ENCODE measurements around the gene AOPEP. TPM values are rescaled to one million over a fixed set of nuclear protein-coding genes. Genes with fewer than 3 reads are reported as not detected.

Gene AOPEP
- total and polyA plus RNA-seq, 2 of the 13 experiments (the other 11 are each of a cell fraction or from before 2014, with no cell fraction given) = 22.2 to 41.6 TPM

- no peaks in the 10 kb centered on the region for H4K20me1 ChIP-seq (ENCODE audit: insufficient read depth, low read length)
- no peak overlapping the region for H3K4me2 ChIP-seq (ENCODE audit: low read depth, low read length)
- H3K79me2 ChIP-seq (ENCODE audit: insufficient read depth, low read length) = no peaks in the 10 kb centered on the region
- no peaks in the 10 kb centered on the region for H3K9me3 ChIP-seq (ENCODE audit: low read length)
- ATAC-seq (no peak), FAIRE-seq (no peak), DNase-seq (ENCODE audit: low spot score) (no peak)
- in situ Hi-C loops (cut with HindIII; ENCODE audit: extremely low pct_ligation_motif_present, low pct_unique_long_range_greater_than_20kb) (no loop called here), intact Hi-C loops (cut with micrococcal nuclease; ENCODE audit: unreplicated experiment) (loop anchor here (1.0 kb wide), 1 partner anchor 9 kb away; no protein-coding TSS in a partner anchor)
- no TSS peak for BruUV-seq (replicated peaks)
- H3K27me3 ChIP-seq (ENCODE audit: control insufficient read depth in 1 of 2, insufficient read depth in 2 of 2, low read length in 2 of 2) = no peaks in the 10 kb centered on the region
- H3K9ac ChIP-seq (ENCODE audit: insufficient read depth, low read depth, low read length) = no peak overlapping the region
- WGBS (ENCODE audit: low lambda C conversion rate) = 95% methylated on average over 13 of the region's 13 CpGs
- peaks cover 23% of the 10 kb centered on the region for H3K4me1 ChIP-seq (ENCODE audit: insufficient read depth, low read length)
- no peak overlapping the region for H3K27ac ChIP-seq (ENCODE audit: extremely low read length, insufficient read depth, low read length)
- H3K4me3 ChIP-seq (replicated peaks in 1 of 3; ENCODE audit: insufficient read depth in 1 of 3, low read depth in 2 of 3, low read length in 3 of 3) = no peak overlapping the region
- TF ChIP-seq ZNF674 (CRISPR knock-in tag; IDR thresholded peaks at IDR 0.05; ENCODE audit: low read depth) (no peak), AHR (CRISPR knock-in tag; IDR thresholded peaks at IDR 0.05) (no peak), ETV6 (CRISPR knock-in tag; conservative IDR thresholded peaks at IDR 0.05) (no peak), FOXP1 (IDR thresholded peaks at IDR 0.05) (no peak), FOXP1 (CRISPR knock-in tag; IDR thresholded peaks at IDR 0.05) (no peak), HES4 (CRISPR knock-in tag; IDR thresholded peaks at IDR 0.05; ENCODE audit: borderline replicate concordance) (no peak)
- ChIA-PET POLR2A (no interaction called here), CTCF (ENCODE audit: low intra/inter-chr PET ratio, low total read pairs) (no interaction called here)
- no peak overlapping the region for H2AFZ ChIP-seq (ENCODE audit: low read length)
- no peaks in the 10 kb centered on the region; a peak in 1 of 5 replicates for H3K36me3 ChIP-seq (replicated peaks in 1 of 2; ENCODE audit: control insufficient read depth in 1 of 2, insufficient read depth in 2 of 2, low read length in 2 of 2)
These were observed 145.8 kb downstream of the AOPEP start for GRCh38 chr9:94872083-94872833.

DNA sequence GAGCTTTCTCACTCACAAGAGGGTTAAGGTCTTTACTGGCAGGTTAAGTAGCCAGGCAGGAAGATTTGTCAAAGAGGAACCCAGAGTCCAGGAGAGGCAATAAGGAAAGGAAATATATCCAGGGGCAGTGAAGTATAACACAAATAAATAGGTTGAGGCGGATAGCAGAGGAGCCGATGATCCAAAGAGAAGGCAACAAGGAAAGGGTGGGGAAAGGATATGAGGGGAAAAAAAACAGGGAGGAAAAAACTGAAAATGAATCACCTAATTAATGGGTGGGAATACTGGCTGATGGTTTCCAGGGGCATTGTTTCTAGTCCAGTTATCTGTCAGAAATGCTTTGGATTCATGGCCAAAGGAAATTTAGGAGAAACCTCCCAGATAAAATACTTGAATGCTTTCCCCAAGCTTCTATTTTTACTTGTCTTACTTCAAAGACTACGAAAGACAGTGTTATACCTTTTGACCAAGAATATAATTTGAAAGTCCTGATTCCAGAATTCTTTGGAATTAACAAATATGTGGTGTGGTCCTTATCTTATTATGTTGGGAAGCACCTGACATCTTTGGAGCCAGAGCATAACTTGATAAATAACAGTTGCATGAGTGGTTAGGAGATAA is 146.5 kb downstream of the AOPEP start:
- ChIA-PET POLR2A (no interaction called here), CTCF (ENCODE audit: low intra/inter-chr PET ratio, low total read pairs) (no interaction called here)
- intact Hi-C loops (cut with micrococcal nuclease; ENCODE audit: unreplicated experiment) = loop anchor here (1.0 kb wide), 1 partner anchor 8 kb away; no protein-coding TSS in a partner anchor
- Histone ChIP-seq H4K20me1 (ENCODE audit: insufficient read depth, low read length) (no peaks in the 10 kb centered on the region), H2AFZ (ENCODE audit: low read length) (no peak overlapping the region), H3K4me1 (ENCODE audit: insufficient read depth, low read length) (peaks cover 15% of the 10 kb centered on the region), H3K27me3 (ENCODE audit: control insufficient read depth in 1 of 2, insufficient read depth in 2 of 2, low read length in 2 of 2) (no peaks in the 10 kb centered on the region), H3K4me3 (replicated peaks in 1 of 3; ENCODE audit: insufficient read depth in 1 of 3, low read depth in 2 of 3, low read length in 3 of 3) (no peak overlapping the region), H3K27ac (ENCODE audit: extremely low read length, insufficient read depth, low read length) (no peak overlapping the region), H3K79me2 (ENCODE audit: insufficient read depth, low read length) (no peaks in the 10 kb centered on the region), H3K9ac (ENCODE audit: insufficient read depth, low read depth, low read length) (no peak overlapping the region), H3K9me3 (ENCODE audit: low read length) (no peaks in the 10 kb centered on the region), H3K4me2 (ENCODE audit: low read depth, low read length) (no peak overlapping the region), H3K36me3 (replicated peaks in 1 of 2; ENCODE audit: control insufficient read depth in 1 of 2, insufficient read depth in 2 of 2, low read length in 2 of 2) (no peaks in the 10 kb centered on the region; a peak in 1 of 5 replicates)
- TF ChIP-seq, protein P1, sequence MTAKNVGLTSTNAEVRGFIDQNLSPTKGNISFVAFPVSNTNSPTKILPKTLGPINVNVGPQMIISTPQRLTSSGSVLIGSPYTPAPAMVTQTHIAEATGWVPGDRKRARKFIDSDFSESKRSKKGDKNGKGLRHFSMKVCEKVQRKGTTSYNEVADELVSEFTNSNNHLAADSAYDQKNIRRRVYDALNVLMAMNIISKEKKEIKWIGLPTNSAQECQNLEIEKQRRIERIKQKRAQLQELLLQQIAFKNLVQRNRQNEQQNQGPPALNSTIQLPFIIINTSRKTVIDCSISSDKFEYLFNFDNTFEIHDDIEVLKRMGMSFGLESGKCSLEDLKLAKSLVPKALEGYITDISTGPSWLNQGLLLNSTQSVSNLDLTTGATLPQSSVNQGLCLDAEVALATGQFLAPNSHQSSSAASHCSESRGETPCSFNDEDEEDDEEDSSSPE (CRISPR knock-in tag; IDR thresholded peaks at IDR 0.05) = no peak
- TF ChIP-seq ZNF138 (CRISPR knock-in tag; IDR thresholded peaks at IDR 0.05; ENCODE audit: low read depth) (no peak), XRCC5 (optimal IDR thresholded peaks at IDR 0.05; ENCODE audit: low read length) (no peak), ZNF670 (CRISPR knock-in tag; IDR thresholded peaks at IDR 0.05; ENCODE audit: borderline replicate concordance) (no peak), ZNF431 (CRISPR knock-in tag; IDR thresholded peaks at IDR 0.05; ENCODE audit: borderline replicate concordance, low read depth) (no peak)
- in situ Hi-C loops (cut with HindIII; ENCODE audit: extremely low pct_ligation_motif_present, low pct_unique_long_range_greater_than_20kb) = no loop called here
- BruUV-seq (replicated peaks) = no TSS peak
- no peak for FAIRE-seq
- WGBS (ENCODE audit: low lambda C conversion rate) = 97% methylated on average over 3 of the region's 3 CpGs
- no peak for DNase-seq (ENCODE audit: low spot score)
- ATAC-seq = no peak
